H1 (cell line): ENCODE results near the gene LEKR1. TPM values are rescaled to one million over a fixed set of nuclear protein-coding genes. Genes with fewer than 3 reads are reported as not detected.

ENCODE experiments used
- CTCF ChIA-PET: fragments of 300-600 bp; sonication (Branson Sonifier 250); formaldehyde crosslinking; loops from one replicate; lab custom pipeline; 2021; ENCODE audit not compliant: partially characterized antibody; lab: Charles Lee
- POLR2A ChIA-PET: fragments of 300-600 bp; sonication (Branson Sonifier 250); formaldehyde crosslinking; loops from one replicate; lab custom pipeline; 2021; ENCODE audit warnings: inconsistent platforms; ENCODE audit not compliant: partially characterized antibody; lab: Charles Lee
- DNase-seq, 2 experiments: peaks; one replicate each; pipeline versions ENCODE4 v3.0.0 to v3.0.0-alpha.2; 2010 to 2022; ENCODE audit warnings: low spot score in 2 of 2, low read depth in 1 of 2, mixed read lengths in 1 of 2
- FAIRE-seq: peaks from 2 replicates; lab custom pipeline; 2011; peaks lifted over from hg19 to GRCh38; lab: Jason Lieb, UNC
- H2AFZ ChIP-seq: 2 replicates; pipeline ENCODE4 v1.8.1; 2012; ENCODE audit warnings: low read length, inconsistent platforms
- H2AK5ac ChIP-seq: 2 replicates; pipeline ENCODE4 v1.6.1; 2013; ENCODE audit warnings: low read depth, low read length
- H2BK120ac ChIP-seq: replicated peaks from 2 replicates; pipeline ENCODE3; 2013; ENCODE audit warnings: low read depth, low read length, inconsistent platforms
- H2BK12ac ChIP-seq: 2 replicates; pipeline ENCODE4 v1.6.1; 2013; ENCODE audit warnings: low read depth, low read length
- H2BK15ac ChIP-seq: 2 replicates; pipeline ENCODE4 v1.6.1; 2013; ENCODE audit warnings: low read length
- H2BK20ac ChIP-seq: 2 replicates; pipeline ENCODE4 v1.6.1; 2013; ENCODE audit warnings: low read length
- H2BK5ac ChIP-seq: 2 replicates; pipeline ENCODE4 v1.6.1; 2013; ENCODE audit warnings: low read depth, low read length
- H3K14ac ChIP-seq: 2 replicates; pipeline ENCODE4 v1.6.1; 2013; ENCODE audit warnings: inconsistent platforms; ENCODE audit not compliant: insufficient read length
- H3K18ac ChIP-seq: 2 replicates; pipeline ENCODE4 v1.6.1; 2013; ENCODE audit warnings: low read length; ENCODE audit errors: extremely low read depth
- H3K23ac ChIP-seq: 2 replicates; pipeline ENCODE4 v1.6.1; 2013; ENCODE audit warnings: inconsistent platforms; ENCODE audit not compliant: insufficient read length
- H3K23me2 ChIP-seq: 2 replicates; pipeline ENCODE4 v1.6.1; 2013; ENCODE audit warnings: low read depth, low read length
- H3K27ac ChIP-seq: 2 replicates; pipeline ENCODE4 v1.6.1; 2011; ENCODE audit warnings: low read depth, low read length, inconsistent platforms
- H3K27me3 ChIP-seq, 4 experiments: replicated peaks in 1 of 4; 1 replicate in 1 of 4; 2 replicates in 3 of 4; pipeline versions ENCODE4 v1.6.1 to v1.8.1; 2011 to 2013; ENCODE audit warnings: low read length in 3 of 4, mild to moderate bottlenecking in 3 of 4, inconsistent platforms in 2 of 4, mixed read lengths in 2 of 4, moderate library complexity in 1 of 4; ENCODE audit not compliant: control insufficient read depth in 3 of 4, insufficient read depth in 3 of 4; ENCODE audit errors: extremely low read depth in 1 of 4
- H3K36me3 ChIP-seq, 4 experiments: 2 replicates each; pipeline versions ENCODE4 v1.6.1 to v1.8.1; 2011 to 2013; ENCODE audit warnings: mild to moderate bottlenecking in 4 of 4, low read length in 3 of 4, moderate library complexity in 2 of 4, control low read depth in 1 of 4, inconsistent platforms in 1 of 4; ENCODE audit not compliant: insufficient read depth in 4 of 4, control insufficient read depth in 2 of 4
- H3K4ac ChIP-seq: replicated peaks from 2 replicates; pipeline ENCODE3; 2013; ENCODE audit warnings: low read length, low read depth, mixed read lengths, inconsistent platforms; ENCODE audit not compliant: insufficient read length
- H3K4me1 ChIP-seq, 4 experiments: replicated peaks in 1 of 4; 1 replicate in 1 of 4; 2 replicates in 3 of 4; pipeline versions ENCODE4 v1.6.1 to v1.8.1; 2011 to 2013; ENCODE audit warnings: low read length in 3 of 4, inconsistent platforms in 2 of 4, mixed read lengths in 1 of 4; ENCODE audit not compliant: insufficient read depth in 4 of 4, control insufficient read depth in 3 of 4
- H3K4me2 ChIP-seq, 2 experiments: 2 replicates each; pipeline versions ENCODE4 v1.6.1 to v1.8.1; 2011 to 2013; ENCODE audit warnings: low read depth in 2 of 2, low read length in 2 of 2, control low read depth in 1 of 2, inconsistent platforms in 1 of 2, mild to moderate bottlenecking in 1 of 2; ENCODE audit not compliant: insufficient read depth in 1 of 2
- H3K4me3 ChIP-seq, 4 experiments: fragments of 200-600, 300-600 bp in 1 of 4; sonication (generic), shearing (Covaris generic), sonication (Bioruptor Twin) in 1 of 4; 2 replicates each; pipeline versions ENCODE4 v1.5.1 to v1.8.1; 2011 to 2016; ENCODE audit warnings: low read length in 4 of 4, low read depth in 3 of 4, control low read depth in 2 of 4, inconsistent platforms in 2 of 4, mild to moderate bottlenecking in 2 of 4, mixed read lengths in 1 of 4, moderate library complexity in 1 of 4; ENCODE audit not compliant: insufficient read depth in 2 of 4; ENCODE audit errors: extremely low read depth in 1 of 4
- H3K56ac ChIP-seq: replicated peaks from 2 replicates; pipeline ENCODE3; 2013; ENCODE audit warnings: low read depth, mild to moderate bottlenecking, mixed read lengths, low read length, inconsistent platforms; ENCODE audit not compliant: insufficient read length
- H3K79me1 ChIP-seq: 2 replicates; pipeline ENCODE4 v1.6.1; 2013; ENCODE audit warnings: low read depth, low read length, control low read depth
- H3K79me2 ChIP-seq, 2 experiments: 2 replicates each; pipeline versions ENCODE4 v1.6.1 to v1.8.1; 2012 to 2013; ENCODE audit warnings: low read length in 2 of 2, mild to moderate bottlenecking in 2 of 2, inconsistent platforms in 1 of 2; ENCODE audit not compliant: insufficient read depth in 2 of 2, control insufficient read depth in 1 of 2
- H3K9ac ChIP-seq, 4 experiments: replicated peaks in 1 of 4; 1 replicate in 1 of 4; 2 replicates in 3 of 4; pipeline versions ENCODE4 v1.6.1 to v1.8.1; 2011 to 2013; ENCODE audit warnings: low read depth in 3 of 4, low read length in 3 of 4, control low read depth in 2 of 4, mild to moderate bottlenecking in 2 of 4, moderate library complexity in 2 of 4, inconsistent platforms in 1 of 4; ENCODE audit errors: extremely low read depth in 1 of 4
- H3K9me3 ChIP-seq, 2 experiments: 2 replicates each; pipeline versions ENCODE4 v1.6.1 to v1.8.1; 2012 to 2013; ENCODE audit warnings: mild to moderate bottlenecking in 2 of 2, moderate library complexity in 2 of 2, control low read depth in 1 of 2, inconsistent platforms in 1 of 2, low read depth in 1 of 2, low read length in 1 of 2, mixed read lengths in 1 of 2; ENCODE audit not compliant: insufficient read depth in 2 of 2
- H4K20me1 ChIP-seq, 2 experiments: replicated peaks in 1 of 2; 2 replicates each; pipeline versions ENCODE3 to v1.8.1; 2011 to 2013; ENCODE audit warnings: inconsistent platforms in 2 of 2, low read length in 2 of 2, mild to moderate bottlenecking in 1 of 2; ENCODE audit not compliant: insufficient read depth in 2 of 2, control insufficient read depth in 1 of 2
- H4K5ac ChIP-seq: 2 replicates; pipeline ENCODE4 v1.6.1; 2013; ENCODE audit warnings: low read length, low read depth, mixed read lengths, inconsistent platforms; ENCODE audit not compliant: insufficient read length
- H4K8ac ChIP-seq: 2 replicates; pipeline ENCODE4 v1.8.0; 2013; ENCODE audit warnings: mild to moderate bottlenecking, moderate library complexity, low read length, inconsistent platforms; ENCODE audit not compliant: insufficient read depth; ENCODE audit errors: extremely low read depth
- H4K91ac ChIP-seq: replicated peaks from 2 replicates; pipeline ENCODE3; 2013; ENCODE audit warnings: low read length, mixed read lengths, inconsistent platforms; ENCODE audit not compliant: insufficient read length
- BACH1 ChIP-seq: IDR thresholded peaks from 2 replicates; pipeline ENCODE4 v1.6.1; 2012; ENCODE audit warnings: low read length, improper control_type of control experiment
- BRCA1 ChIP-seq: IDR thresholded peaks from 2 replicates; pipeline ENCODE4 v1.6.1; 2012; ENCODE audit warnings: low read depth, low read length, improper control_type of control experiment
- CEBPB ChIP-seq: IDR thresholded peaks from 2 replicates; pipeline ENCODE4 v1.6.1; 2012; ENCODE audit warnings: low read depth, low read length
- EGR1 ChIP-seq: IDR thresholded peaks from 2 replicates; pipeline ENCODE4 v1.6.1; 2011; ENCODE audit warnings: low read depth, low read length, borderline replicate concordance
- FOSL1 ChIP-seq: IDR thresholded peaks from 2 replicates; pipeline ENCODE4 v1.6.1; 2011; ENCODE audit warnings: mild to moderate bottlenecking, low read depth, low read length, moderate library complexity; ENCODE audit not compliant: insufficient read depth
- GTF2F1 ChIP-seq: IDR thresholded peaks from 2 replicates; pipeline ENCODE4 v1.6.1; 2012; ENCODE audit warnings: low read depth, low read length, improper control_type of control experiment, borderline replicate concordance
- KDM5A ChIP-seq: fragments of 200-600 bp; IDR thresholded peaks from 2 replicates; pipeline ENCODE4 v1.7.1; 2012; ENCODE audit warnings: mild to moderate bottlenecking, low read length, inconsistent platforms, mixed read lengths
- NANOG ChIP-seq: IDR thresholded peaks from 2 replicates; pipeline ENCODE4 v1.6.1; 2011; ENCODE audit warnings: low read length, low read depth, mild to moderate bottlenecking, inconsistent platforms; ENCODE audit not compliant: insufficient read depth, poor library complexity, severe bottlenecking
- RFX5 ChIP-seq: IDR thresholded peaks from 2 replicates; pipeline ENCODE4 v1.6.1; 2011; ENCODE audit warnings: low read depth, low read length, improper control_type of control experiment, borderline replicate concordance
- SP1 ChIP-seq: IDR thresholded peaks from 2 replicates; pipeline ENCODE4 v1.6.1; 2011; ENCODE audit warnings: low read depth, low read length
- SP4 ChIP-seq: IDR thresholded peaks from 2 replicates; pipeline ENCODE4 v1.6.1; 2012; ENCODE audit warnings: low read length, inconsistent platforms
- TCF12 ChIP-seq: IDR thresholded peaks from 2 replicates; pipeline ENCODE4 v1.6.1; 2011; ENCODE audit warnings: low read depth, mild to moderate bottlenecking, low read length
- polyA plus RNA-seq, 7 experiments: library from polyadenylated mRNA; depleted of rRNA in 3 of 7; stranded (reverse) in 5 of 7; unstranded in 2 of 7; fragments of >200 nt in 5 of 7; fragments of 200-250 nt in 2 of 7; gene quantifications; 1 replicate in 5 of 7; 2 replicates in 1 of 7; 4 replicates in 1 of 7; pipeline versions ENCODE4 v1.2.1 to v1.2.3, GENCODE V29; 2011 to 2013; ENCODE audit warnings: missing spikeins in 2 of 7, mixed read lengths in 2 of 7
- total RNA-seq: library from RNA; stranded (reverse); fragmentation: NEBNext Ultra II Directional; extraction: Animal tissue kit (Norgen Biotek cat#: 25700); gene quantifications from 2 replicates; pipeline ENCODE4 v1.2.1, GENCODE V29; 2021

The LEKR1 gene
- total and polyA plus RNA-seq, 2 of the 8 experiments (the other 6 are each of a cell fraction or from before 2014, with no cell fraction given), result 0.08 TPM; not detected in 1

DNA sequence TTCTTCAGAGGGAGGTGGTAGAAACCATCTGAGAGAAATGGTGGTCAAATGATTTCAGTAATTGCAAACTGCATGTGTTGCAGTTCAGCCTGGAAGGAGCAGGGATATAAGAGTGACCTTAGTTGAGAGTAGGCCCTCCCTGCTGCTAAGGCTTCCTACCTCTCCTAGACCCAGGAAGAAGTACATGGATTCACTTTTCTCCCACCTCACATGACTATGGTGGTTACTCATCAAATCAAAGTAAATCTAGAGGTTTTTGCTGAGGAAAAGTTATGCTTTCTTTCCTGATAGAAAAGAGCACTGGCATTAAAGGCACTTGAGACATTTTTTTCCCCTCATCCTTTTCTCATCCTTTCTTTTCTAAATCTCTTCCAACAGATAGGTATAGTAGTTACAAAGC lies 43.2 kb upstream of the LEKR1 start:
- Histone ChIP-seq H2BK12ac (no peak overlapping the region), H3K4me1 (no peaks in the 10 kb centered on the region)
- POLR2A ChIA-PET, result no interaction called here
- no peak for TF ChIP-seq KDM5A
- TF ChIP-seq EGR1, result no peak
- TF ChIP-seq RFX5, result no peak
- no peak for TF ChIP-seq FOSL1
- TF ChIP-seq NANOG, result no peak
- no peak for TF ChIP-seq BACH1
- TF ChIP-seq SP1, result no peak
- TF ChIP-seq CEBPB, result no peak
- no peak for TF ChIP-seq SP4
- no peak for TF ChIP-seq TCF12
- no peak for TF ChIP-seq BRCA1
- no peak for TF ChIP-seq GTF2F1
- TF ChIP-seq, all 59 proteins: peak for 0
- H4K5ac ChIP-seq, result no peak overlapping the region
- H3K27ac ChIP-seq, result no peak overlapping the region
- no peak overlapping the region for H4K91ac ChIP-seq
- H3K36me3 ChIP-seq, result no peaks in the 10 kb centered on the region
- no peak overlapping the region for H3K4me3 ChIP-seq
- H3K79me1 ChIP-seq, result no peaks in the 10 kb centered on the region
- H3K79me2 ChIP-seq, result no peaks in the 10 kb centered on the region
- no peak overlapping the region for H3K56ac ChIP-seq
- no peaks in the 10 kb centered on the region; the same call in 1 of the 2 replicates for H3K23me2 ChIP-seq
- H2BK5ac ChIP-seq, result no peak overlapping the region
- FAIRE-seq (no peak), DNase-seq (no peak)
- H2AFZ ChIP-seq, result no peak overlapping the region
- H3K4me2 ChIP-seq, result no peak overlapping the region
- H2BK120ac ChIP-seq, result no peak overlapping the region
- H3K9me3 ChIP-seq, result no peaks in the 10 kb centered on the region
- no peak overlapping the region for H2AK5ac ChIP-seq
- H4K8ac ChIP-seq, result no peak overlapping the region
- CTCF ChIA-PET, result interaction anchor here (0.7 kb wide), 1 partner anchor 631 kb away, joined by 3 read pairs; no protein-coding TSS in a partner anchor
- no peak overlapping the region for H3K18ac ChIP-seq
- no peak overlapping the region for H3K14ac ChIP-seq
- no peaks in the 10 kb centered on the region for H4K20me1 ChIP-seq
- H3K23ac ChIP-seq, result no peak overlapping the region
- no peaks in the 10 kb centered on the region for H3K27me3 ChIP-seq
- H3K9ac ChIP-seq, result no peak overlapping the region
- no peak overlapping the region for H3K4ac ChIP-seq
- H2BK20ac ChIP-seq, result no peak overlapping the region
- no peak overlapping the region for H2BK15ac ChIP-seq
